ENCODE results near the gene UHMK1.

UHMK1 gene

DNA sequence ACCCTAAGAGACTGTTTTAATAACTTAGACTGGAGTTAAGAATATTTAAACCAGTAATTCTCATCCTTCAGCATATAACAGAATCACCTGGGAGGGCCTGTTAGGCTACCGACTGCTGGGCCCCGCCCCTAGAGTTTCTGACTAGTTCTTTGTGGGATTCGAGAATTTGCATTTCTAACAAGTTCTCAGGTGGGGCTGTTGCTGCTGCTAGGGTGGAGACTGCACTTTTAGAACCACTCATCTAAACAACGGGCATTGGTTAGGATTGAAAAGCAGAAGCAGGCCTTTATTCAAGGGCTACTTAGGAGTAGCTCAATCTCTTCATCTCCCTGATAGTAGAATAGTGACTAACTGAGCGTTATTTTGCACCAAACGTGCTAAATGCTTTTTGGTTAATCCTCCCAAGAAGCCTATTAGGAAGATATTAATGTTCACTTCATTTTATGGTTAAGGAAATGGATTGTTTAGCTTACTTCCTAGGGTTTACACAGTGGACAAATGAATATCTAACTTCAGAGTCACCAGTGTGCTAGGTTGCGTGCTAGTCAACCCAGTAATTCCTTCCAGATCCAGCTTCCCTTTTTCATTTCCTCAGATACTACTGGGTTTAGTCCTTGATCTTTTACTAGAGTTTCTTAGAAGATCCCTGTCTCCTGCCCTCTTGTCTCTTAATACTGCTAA lies 32.8 kb downstream of the UHMK1 start:
- DNase-seq (ENCODE audit: low read depth), result no peak

DNA sequence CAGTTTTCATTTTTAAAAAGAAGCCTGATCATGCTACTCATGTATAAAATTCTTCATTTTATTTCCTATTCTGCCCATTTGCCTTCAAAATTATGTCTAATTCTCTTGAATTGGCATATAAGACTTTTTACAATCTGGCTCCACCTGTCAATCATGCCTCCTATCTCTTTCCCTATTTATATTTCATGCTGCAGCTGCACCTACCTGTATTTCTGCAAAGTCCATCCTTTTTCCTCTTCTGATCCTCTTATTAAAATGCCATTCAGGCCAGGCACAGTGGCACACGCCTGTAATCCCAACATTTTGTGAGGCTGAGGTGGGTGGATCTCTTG lies 33.3 kb downstream of the UHMK1 start:
- no peak for DNase-seq (ENCODE audit: low read depth)

DNA sequence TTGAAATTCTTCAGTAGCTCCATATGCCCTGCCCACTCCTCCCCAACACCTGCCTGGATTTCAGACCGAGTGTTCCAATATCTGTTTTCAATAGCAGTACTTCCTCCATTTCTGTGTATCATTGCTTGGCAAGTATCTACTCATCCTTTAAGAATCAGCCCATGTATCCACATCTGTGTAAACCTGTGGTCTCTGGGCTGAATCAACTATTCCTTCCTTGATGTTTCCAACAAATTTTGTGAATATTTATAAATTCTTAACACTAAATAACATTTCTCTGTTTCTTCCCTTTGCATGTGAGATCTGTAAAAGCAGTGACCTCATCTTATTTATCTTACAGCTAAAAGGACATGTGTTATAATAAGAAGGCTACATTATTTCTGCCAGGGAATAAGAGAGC lies 37.9 kb downstream of the UHMK1 start:
- no peak for DNase-seq (ENCODE audit: low read depth)

DNA sequence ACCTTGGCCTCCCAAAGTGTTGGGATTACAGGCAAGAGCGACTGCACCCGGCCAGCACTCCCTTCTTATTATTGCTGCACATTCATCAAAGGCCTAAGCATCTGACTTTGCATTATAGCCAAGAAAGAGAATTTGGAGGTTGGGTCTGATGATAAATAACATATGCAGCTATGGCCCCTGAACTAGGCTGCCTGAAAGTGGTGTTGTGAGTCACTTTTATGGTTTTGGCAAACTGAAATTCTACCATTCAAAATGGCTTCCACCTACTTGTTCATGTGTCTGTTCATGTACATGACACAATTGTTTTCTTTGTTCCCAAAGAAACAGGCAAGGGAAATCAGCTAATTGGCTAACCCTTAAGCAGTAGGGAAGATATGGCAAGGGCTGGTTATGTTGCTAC lies 38.9 kb downstream of the UHMK1 start:
- peak; percentile 53 for DNase-seq (ENCODE audit: low read depth)

DNA sequence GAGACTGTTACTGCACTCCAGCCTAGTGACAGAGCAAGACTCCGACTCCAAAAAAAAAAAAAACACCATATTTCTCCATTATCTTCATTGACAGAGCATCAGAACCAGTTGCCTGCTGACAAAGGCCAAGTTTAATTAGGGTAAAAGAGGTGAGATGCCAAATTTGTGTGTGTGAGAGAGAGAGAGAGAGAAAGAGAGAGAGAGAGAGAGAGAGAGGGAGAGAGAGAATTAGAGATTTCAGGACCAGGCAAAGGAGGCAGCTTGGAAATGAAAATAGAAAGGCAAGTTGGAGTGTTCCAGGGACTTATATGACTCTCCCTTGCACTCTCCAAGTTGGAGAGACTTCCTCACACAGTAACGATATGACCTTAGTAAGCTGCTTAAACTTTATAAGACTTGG lies 39.6 kb downstream of the UHMK1 start:
- DNase-seq (ENCODE audit: low read depth), result no peak

DNA sequence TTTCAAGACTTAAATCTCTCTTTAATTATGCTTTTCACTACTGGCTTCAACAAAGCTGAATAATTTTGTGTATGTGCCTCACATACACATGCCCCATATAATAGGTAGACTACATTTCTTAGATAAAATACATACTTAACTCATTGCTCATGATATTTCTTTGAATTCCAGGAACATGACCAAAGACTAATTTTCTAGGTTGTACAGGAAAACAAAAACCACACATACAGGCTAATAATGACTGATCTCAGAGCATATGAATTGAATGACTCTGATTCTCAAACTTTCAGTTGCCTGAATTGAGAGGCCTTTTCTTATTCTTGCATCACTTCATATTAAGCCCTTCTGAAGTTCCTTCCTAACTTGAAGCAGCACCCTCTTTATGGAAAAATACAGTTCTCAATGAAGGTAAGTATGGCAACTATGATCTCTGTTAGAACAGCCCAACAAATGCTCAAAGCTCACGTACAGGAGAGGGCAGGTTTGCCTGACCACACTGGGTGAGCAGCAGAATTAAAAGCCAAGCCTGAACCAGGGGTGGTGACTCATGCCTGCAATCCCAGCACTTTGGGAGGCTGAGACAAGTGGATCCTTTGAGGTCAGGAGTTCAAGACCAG lies 41.3 kb downstream of the UHMK1 start:
- DNase-seq (ENCODE audit: low read depth), result peak; percentile 95

DNA sequence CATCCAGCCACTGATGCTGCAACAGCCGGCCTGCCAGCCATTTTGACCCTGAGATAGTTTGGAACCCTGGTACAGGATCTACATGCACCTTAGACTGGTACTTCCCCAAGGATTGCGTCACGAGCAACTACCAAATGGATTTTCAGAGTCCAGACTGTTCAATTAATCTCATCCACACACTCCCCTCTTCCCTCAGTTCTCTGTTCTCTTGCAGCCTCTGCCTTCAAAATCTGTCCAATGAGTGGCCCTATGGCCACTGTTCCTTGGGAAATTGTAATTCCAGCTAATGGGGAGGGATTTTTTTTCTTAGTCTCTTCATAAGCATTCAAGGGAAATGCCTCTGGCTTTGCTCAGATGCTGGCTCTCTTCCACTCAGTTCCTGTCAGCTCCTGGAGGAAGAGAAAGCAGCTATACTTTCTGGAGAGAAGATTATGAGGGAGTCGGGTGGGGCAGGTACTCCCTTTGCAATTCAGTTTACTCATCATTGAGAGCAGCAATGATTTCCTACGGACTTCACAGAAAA lies 44.1 kb downstream of the UHMK1 start:
- peak; percentile 97 for DNase-seq (ENCODE audit: low read depth)

DNA sequence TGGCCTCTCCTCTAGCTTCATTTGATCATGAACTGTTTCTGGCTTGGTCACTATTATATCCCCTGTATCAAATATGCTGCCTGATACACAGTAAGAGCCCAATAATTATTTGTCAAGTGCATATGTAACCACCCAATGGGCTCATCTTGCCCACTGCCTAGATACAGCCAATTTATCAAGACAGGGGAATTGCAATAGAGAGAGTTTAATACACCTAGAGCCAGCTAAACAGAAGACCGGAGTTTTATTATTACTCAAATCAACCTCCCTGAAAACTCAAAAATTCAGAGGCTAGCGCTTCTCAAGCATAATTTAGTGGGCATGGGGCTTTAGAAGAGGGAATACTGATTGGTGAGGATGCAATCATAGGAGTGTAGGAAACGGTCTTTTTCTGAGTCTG lies 45.6 kb downstream of the UHMK1 start:
- no peak for DNase-seq (ENCODE audit: low read depth)

DNA sequence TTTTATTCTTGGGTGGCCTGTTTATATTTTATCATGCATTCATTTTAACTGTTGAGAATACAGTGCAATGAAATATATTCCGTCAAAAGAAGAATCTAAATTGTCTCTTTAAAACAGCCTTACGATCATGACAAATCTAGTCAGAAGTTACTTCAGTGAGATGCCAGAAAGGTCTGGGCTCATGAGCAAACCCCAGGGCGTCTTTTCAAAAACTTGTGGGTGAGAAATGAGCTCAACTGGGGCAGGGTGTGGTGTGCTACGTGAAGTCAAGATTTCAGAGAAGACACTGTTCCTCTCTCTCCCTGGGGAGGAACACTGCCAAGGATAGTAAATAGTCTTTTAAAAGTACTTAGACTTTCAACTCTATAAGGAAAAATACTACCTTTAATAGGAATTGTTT lies 50.6 kb downstream of the UHMK1 start:
- peak; percentile 63 for DNase-seq (ENCODE audit: low read depth)

DNA sequence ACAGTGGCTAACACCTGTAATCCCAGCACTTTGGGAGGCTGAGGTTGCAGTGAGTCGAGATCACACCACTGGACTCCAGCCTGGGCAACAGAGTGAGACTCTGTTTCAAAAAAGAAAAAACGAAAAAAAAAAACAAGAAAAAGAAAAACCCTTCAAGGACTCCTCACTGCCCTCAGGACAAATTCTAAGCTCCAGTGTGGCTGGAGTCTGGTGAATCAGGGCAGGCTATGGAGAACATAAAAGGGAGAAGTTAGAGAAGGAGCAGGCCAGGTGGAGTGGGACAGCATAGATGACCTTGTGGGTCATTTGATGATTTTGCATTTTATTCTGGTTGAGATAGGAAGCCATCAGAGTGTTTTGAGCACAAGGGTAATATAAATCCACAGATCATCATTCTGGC lies 51.4 kb downstream of the UHMK1 start:
- DNase-seq (ENCODE audit: low read depth), result no peak

DNA sequence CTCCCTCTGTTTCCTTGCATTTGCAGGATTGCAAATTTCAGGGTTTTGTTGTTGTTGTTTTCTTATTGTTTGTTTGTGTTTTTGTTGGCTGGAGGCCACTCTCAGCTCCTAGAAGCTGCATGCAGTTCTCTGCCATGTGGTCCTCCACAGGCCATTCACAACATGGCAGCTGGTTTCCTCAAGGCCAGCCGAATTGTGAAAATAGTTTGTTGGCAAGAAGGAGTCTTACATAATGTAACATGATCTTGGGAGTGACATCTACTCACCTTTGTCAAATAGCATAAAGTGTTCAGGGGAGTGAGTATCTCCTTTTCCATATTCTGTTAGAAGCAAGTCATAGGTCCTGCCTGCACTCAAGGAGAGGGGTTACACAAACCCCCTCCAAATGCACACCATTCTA lies 53.3 kb downstream of the UHMK1 start:
- no peak for DNase-seq (ENCODE audit: low read depth)

DNA sequence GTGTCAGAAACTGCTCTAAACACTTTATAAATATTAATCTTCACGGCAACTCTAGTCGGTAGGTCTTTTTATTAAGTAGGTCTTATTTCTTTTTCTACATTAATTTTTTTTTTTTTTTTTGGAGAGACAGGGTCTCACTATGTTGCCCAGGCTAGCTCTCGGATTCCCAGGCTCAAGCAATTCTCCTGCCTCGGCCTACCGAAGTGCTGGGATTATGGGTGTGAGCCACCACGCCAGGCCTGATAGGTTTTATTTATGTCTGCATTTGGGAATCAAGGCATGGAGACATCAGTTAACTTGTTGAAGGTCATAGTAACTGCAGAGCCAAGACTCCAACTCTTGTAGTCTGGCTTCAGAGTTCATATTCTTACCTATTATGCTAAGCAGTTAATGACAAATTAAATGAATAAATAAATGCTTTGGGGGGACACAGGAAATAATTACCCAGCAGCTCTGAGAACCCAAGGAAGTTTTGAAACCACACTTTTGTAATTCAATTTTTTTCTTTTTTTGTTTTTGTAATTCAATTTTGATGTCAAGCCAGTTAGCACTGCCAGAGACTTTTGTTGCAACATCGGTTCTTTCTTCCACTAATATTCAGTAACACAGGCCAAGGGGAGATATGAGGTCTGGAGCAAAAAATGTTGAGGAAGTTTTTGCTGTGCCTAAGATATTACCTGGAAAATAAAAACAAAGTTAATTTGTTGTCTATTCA lies 54.5 kb downstream of the UHMK1 start:
- peak; percentile 58 for DNase-seq (ENCODE audit: low read depth)

DNA sequence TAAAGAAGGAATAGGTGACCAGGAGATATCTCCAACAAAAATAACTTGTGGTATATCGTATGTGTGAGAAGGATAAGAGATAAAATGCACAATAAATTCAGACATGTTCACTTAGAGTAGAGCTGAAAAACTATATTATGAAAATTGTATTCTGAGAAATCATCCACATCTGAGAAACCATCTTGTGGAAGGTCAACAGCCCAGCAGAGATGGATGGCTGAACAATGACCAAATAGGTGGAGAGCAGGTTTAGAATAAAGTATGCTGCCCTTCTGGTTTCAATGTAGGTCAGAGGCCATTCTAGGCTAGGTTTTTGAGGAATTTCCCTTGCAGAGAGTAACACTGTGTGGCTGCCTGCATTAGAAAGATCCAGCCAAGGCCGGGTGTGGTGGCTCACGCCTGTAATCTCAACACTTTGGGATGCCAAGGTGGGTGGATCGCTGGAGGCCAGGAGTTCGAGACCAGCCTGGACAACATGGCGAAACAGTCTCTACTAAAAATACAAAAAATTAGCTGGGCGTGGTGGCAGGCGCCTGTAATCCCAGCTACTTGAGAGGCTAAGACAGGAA lies 55.1 kb downstream of the UHMK1 start:
- no peak for DNase-seq (ENCODE audit: low read depth)

DNA sequence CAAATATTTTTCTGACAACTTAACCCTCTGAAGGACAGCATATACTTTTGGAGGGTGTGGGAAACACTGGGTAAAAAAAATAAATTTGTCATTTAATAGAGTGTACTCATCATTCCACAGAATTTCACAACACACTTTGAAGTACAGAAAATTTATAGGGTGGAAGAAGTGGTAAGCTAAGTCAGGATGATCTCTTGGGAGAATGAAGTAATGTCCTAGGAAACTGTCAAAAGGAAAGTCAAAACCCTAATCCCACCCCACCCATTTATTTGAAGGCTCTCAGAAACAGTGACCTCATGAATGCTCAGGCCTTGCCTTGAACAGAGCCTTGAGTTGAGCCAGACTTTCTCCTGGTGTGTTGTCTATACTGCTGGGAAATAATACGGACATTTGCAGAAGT lies 56.6 kb downstream of the UHMK1 start:
- DNase-seq (ENCODE audit: low read depth), result peak; percentile 42

DNA sequence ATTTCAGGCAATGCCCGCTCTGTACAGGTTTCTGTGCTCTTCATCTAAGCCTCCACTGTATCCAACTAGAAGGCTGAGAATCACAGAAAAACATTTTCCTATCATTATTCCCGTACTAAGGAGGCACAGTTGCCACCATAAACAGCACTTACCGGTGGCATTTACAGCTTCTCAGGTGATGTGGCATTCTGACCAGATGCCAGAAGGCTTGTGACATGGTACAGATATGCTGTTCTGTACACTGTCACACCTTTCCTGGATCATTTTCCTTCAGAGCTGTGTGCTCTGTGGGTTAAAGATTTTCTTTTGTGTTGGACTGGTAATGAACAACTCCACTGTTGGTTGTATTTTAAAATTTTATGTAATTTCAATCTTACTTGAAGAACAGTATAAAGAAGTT lies 59.9 kb downstream of the UHMK1 start:
- no peak for DNase-seq (ENCODE audit: low read depth)

DNA sequence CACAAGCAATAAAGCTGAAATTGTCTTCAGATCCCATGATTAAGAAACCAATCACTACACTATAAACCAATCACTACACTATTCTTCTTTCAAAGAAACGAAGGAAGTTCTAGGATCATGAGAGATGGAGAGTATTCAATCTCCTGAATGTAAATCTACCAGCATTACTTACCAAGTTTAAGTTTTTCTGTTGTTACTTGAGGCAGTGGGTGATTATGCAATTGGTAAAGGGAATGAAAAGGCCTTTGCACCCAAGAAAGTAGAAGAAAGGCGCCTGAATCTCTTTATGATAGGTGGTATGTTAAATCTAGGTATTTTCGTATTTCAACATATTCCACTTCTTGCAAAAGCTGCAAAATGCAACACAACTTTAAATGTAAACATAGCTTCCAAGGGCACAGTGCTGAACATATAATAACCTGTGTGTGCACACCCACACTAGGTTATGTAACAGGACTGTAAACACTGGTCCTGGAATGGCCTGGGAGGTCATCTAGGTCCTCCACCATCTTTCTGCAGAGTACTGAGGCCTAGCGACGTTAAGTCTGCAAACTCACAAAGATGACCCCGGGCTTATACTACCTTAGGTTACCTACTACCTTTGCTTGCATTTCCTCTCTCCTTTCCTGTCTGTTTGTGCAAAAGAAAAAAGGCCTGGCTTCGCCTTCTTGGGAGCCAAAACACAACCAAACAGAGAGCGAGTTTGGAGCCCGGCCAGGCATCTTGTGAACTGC lies 62.9 kb downstream of the UHMK1 start:
- DNase-seq (ENCODE audit: low read depth), result peak; percentile 23

DNA sequence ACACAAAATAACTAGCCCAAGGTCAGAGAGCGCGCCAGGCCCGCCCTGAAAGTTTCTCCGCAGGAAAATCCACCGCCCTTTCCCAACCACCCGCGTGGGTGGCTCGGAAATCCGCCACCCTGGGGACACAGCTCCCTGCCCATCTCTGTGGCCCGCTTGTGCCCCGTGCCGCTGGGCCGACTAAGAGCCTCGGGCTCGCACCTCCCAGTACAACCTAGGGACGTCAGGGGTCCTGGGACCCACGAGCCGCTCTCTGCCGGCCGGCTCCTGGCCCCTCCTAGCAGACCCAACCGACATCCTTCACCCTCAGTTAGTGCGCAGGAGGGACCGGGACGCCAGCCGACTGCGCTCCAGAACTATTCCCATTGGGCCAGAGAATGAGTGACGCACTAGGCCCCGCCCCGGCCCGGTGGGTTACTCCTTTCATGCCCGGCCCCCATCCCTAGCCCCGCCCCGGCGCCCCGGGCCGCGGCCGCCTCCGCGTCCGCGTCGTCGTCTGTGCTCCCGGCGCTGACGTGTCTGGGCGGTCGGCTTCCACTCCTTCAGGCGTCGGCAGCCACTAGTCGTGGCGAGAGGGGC lies 63.5 kb downstream of the UHMK1 start:
- peak; percentile 97 for DNase-seq (ENCODE audit: low read depth)

DNA sequence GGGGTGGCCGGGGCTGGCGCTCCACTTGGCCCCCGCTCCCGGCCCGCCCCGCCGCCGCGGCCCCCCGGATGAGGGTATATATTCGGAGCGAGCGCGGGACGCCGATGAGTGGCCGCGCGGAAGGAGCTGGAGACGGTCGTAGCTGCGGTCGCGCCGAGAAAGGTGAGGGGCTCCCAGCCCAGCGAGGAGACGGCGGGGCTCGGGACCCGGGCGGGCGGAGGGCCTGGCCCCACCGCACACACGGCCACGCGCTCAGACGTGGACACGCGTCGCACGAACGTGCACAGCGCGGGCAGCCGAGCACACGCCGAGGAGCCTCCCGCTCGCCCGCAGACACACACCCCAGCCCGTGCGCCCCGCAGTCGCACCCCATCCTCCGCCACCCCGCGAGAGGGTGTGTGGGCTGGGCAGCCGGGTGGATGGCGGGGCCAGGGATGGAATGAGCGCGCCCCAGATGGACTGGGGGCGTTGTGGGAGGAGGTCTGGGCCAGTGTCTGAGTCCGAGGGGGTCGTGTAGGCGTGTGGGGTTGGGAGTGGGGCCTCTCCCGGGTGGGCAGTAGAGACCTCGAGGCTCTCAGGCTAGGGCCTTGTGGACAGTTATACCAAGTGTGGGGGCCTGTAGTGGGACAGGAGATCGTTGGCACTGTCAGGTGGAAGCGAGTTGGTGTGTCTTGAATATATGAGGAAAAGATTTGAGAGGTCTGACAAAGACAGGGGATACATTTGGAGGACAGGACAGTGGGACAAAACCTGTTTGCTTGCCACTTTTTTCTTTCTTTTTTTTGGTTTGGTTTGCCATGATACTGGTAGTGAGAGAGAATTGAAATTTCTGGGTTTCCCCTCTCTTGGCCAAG lies 64.2 kb downstream of the UHMK1 start, which contains the start of gene UAP1:
Gene UAP1 (plus strand): TSS at position 107 of the 854 bp plus-strand sequence. CDS start 4,347 bp downstream, outside the sequence.
- DNase-seq (ENCODE audit: low read depth), result no peak

DNA sequence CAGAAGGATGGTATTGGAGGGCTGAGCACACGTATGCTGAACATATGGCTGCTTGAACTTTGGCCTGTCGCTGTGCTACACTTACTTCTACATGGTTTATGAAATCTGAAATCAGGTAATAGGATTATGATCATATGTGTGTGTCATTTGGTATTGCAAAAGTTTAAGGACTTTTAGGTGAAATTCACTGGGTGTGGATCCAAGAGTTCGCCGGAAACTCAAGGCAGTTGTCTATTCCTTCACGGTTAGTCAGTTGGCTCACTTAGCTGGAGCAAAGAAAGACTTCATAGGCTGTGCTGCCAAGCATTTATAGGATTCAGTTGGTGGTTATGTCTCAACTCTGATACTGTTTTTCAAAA lies 64.8 kb downstream of the UHMK1 start:
- DNase-seq (ENCODE audit: low read depth), result peak; percentile 79

DNA sequence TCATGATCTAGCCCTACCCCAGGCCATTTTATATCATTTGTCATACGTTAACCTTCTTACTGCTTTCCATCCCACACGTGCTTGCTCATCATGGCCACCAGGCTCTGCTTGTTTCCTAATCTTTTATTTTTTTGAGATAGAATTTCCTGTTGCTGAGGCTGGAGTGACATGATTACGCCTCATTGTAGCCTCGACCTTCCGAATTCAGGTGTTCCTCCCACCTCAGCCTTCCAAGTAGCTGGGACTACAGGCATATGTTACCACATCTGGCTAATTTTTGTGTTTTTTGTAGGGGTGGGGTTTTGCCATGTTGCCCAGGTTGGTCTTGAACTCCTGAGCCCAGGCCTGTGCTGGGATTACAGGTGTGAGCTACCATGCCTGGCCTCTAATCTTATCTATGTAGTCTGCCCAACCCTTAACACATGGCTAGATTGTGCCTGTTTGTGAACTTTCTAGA lies 67.2 kb downstream of the UHMK1 start:
- DNase-seq (ENCODE audit: low read depth), result peak; percentile 22

DNA sequence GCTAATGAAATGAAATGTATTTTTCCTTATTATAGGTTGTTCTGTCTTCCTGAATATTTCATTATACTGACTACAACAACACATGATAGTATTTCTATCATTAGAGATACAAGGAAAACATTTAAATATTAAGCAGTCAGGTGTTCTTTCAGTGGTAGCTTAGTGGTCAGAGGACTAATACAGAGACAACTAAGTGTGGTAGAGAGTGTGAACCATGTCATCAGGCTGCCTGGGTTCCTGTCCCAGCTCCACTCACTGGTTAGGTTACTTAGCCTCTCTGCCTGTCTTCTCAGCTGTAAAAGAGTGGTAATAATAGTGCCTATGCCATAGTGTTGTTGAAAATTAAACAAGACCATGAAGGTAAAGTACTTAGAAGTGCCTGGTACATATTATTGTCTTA lies 67.8 kb downstream of the UHMK1 start:
- DNase-seq (ENCODE audit: low read depth), result no peak

All from iris pigment epithelial cell (primary cell).